WTC11 (cell line): ENCODE measurements around the gene CDH13. TPM values are rescaled to one million over a fixed set of nuclear protein-coding genes. Genes with fewer than 3 reads are reported as not detected.

Source experiments
- ATAC-seq: fragments of 200-7000 bp; cut with Tn5 transposase; 2 replicates; pipeline ENCODE4 v1.10.0; 2021; ENCODE audit warnings: mild to moderate bottlenecking, moderate library complexity
- CTCF ChIA-PET: fragments of 300-600 bp; sonication (Branson Sonifier 250); formaldehyde crosslinking; loops from one replicate; lab custom pipeline; 2021; ENCODE audit warnings: antibody characterized with exemption; lab: Charles Lee
- POLR2A ChIA-PET: fragments of 350-600 bp; sonication (Branson Sonifier 250); formaldehyde crosslinking; loops from one replicate; lab custom pipeline; 2021; ENCODE audit warnings: antibody characterized with exemption; lab: Charles Lee
- DNase-seq: peaks from one replicate; pipeline ENCODE4 v3.0.0; 2021; ENCODE audit warnings: low spot score
- H3K27ac Mint-ChIP-seq: 2 replicates; pipeline ENCODE4 v1.8.0; 2021; ENCODE audit warnings: mixed read lengths
- H3K27me3 Mint-ChIP-seq: 2 replicates; pipeline ENCODE4 v1.8.0; 2021; ENCODE audit warnings: low read depth, mild to moderate bottlenecking, moderate library complexity, mixed read lengths
- H3K36me3 Mint-ChIP-seq: 2 replicates; pipeline ENCODE4 v1.8.0; 2021; ENCODE audit warnings: mixed read lengths
- H3K4me1 Mint-ChIP-seq: 2 replicates; pipeline ENCODE4 v1.8.0; 2022; ENCODE audit warnings: mixed read lengths
- H3K4me3 Mint-ChIP-seq: 2 replicates; pipeline ENCODE4 v1.8.0; 2021; ENCODE audit warnings: mild to moderate bottlenecking, moderate library complexity, mixed read lengths
- H3K9me3 Mint-ChIP-seq: 2 replicates; pipeline ENCODE4 v1.8.0; 2021; ENCODE audit warnings: mixed read lengths
- EMX1 ChIP-seq: fragments of 250-450 bp; sonication (Bioruptor Pico); IDR thresholded peaks from 2 replicates; pipeline ENCODE4 v1.8.0; 2021; ENCODE audit warnings: mild to moderate bottlenecking
- FOXJ3 ChIP-seq: sonication (generic); formaldehyde crosslinking; IDR thresholded peaks from 2 replicates; pipeline ENCODE4 v1.9.0; 2021; ENCODE audit warnings: missing genetic modification reagents, mild to moderate bottlenecking, borderline replicate concordance
- GABPB1 ChIP-seq: sonication (generic); formaldehyde crosslinking; IDR thresholded peaks from 2 replicates; pipeline ENCODE4 v1.8.1; 2023; ENCODE audit warnings: mild to moderate bottlenecking, missing genetic modification reagents
- JUN ChIP-seq: sonication (generic); formaldehyde crosslinking; IDR thresholded peaks from 2 replicates; pipeline ENCODE4 v1.8.0; 2023; ENCODE audit warnings: mild to moderate bottlenecking, missing genetic modification reagents
- MYBL2 ChIP-seq: sonication (generic); formaldehyde crosslinking; IDR thresholded peaks from 2 replicates; pipeline ENCODE4 v1.8.1; 2023; ENCODE audit warnings: mild to moderate bottlenecking, moderate library complexity, missing genetic modification reagents
- NFATC4 ChIP-seq: fragments of 250-450 bp; sonication (Bioruptor Pico); IDR thresholded peaks from 2 replicates; pipeline ENCODE4 v1.9.0; 2021; ENCODE audit warnings: mild to moderate bottlenecking
- NR1H2 ChIP-seq: sonication (generic); formaldehyde crosslinking; IDR thresholded peaks from 2 replicates; pipeline ENCODE4 v1.9.0; 2021; ENCODE audit warnings: mild to moderate bottlenecking, moderate library complexity, missing genetic modification reagents
- NR3C1 ChIP-seq: sonication (generic); formaldehyde crosslinking; conservative IDR thresholded peaks from 2 replicates; pipeline ENCODE4 v1.8.1; 2023; ENCODE audit warnings: low read depth, mild to moderate bottlenecking, missing genetic modification reagents
- PRRX2 ChIP-seq: fragments of 250-450 bp; sonication (Bioruptor Pico); IDR thresholded peaks from 2 replicates; pipeline ENCODE4 v1.8.0; 2021; ENCODE audit warnings: mild to moderate bottlenecking
- RELA ChIP-seq: sonication (generic); formaldehyde crosslinking; IDR thresholded peaks from 2 replicates; pipeline ENCODE4 v1.8.1; 2022; ENCODE audit warnings: missing genetic modification reagents, mild to moderate bottlenecking, borderline replicate concordance
- TEAD4 ChIP-seq: sonication (generic); formaldehyde crosslinking; IDR thresholded peaks from 2 replicates; pipeline ENCODE4 v1.8.0; 2022; ENCODE audit warnings: mild to moderate bottlenecking, missing genetic modification reagents
- USF1 ChIP-seq: sonication (generic); formaldehyde crosslinking; IDR thresholded peaks from 2 replicates; pipeline ENCODE4 v1.8.0; 2022; ENCODE audit warnings: mild to moderate bottlenecking, missing genetic modification reagents
- ZBTB21 ChIP-seq: sonication (generic); formaldehyde crosslinking; IDR thresholded peaks from 2 replicates; pipeline ENCODE4 v1.8.1; 2023; ENCODE audit warnings: mild to moderate bottlenecking, missing genetic modification reagents, borderline replicate concordance
- ZNF138 ChIP-seq: sonication (generic); formaldehyde crosslinking; conservative IDR thresholded peaks from 2 replicates; pipeline ENCODE4 v1.8.1; 2022; ENCODE audit warnings: mild to moderate bottlenecking, moderate library complexity, missing genetic modification reagents
- ZNF317 ChIP-seq: sonication (generic); formaldehyde crosslinking; IDR thresholded peaks from 2 replicates; pipeline ENCODE4 v1.8.1; 2023; ENCODE audit warnings: low read depth, mild to moderate bottlenecking, moderate library complexity, missing genetic modification reagents, borderline replicate concordance
- ZNF532 ChIP-seq: fragments of 250-450 bp; sonication (Bioruptor Pico); IDR thresholded peaks from 2 replicates; pipeline ENCODE4 v1.9.0; 2021; ENCODE audit warnings: mild to moderate bottlenecking, borderline replicate concordance
- total RNA-seq: library from RNA; stranded (reverse); gene quantifications from 3 replicates; pipeline ENCODE4 v1.2.3, GENCODE V29; 2021
- TF ChIP-seq, protein P1 (sequence below): sonication (generic); formaldehyde crosslinking; IDR thresholded peaks from 2 replicates; pipeline ENCODE4 v1.8.1; 2022; ENCODE audit warnings: low read depth, mild to moderate bottlenecking, moderate library complexity, missing genetic modification reagents, borderline replicate concordance
- TF ChIP-seq, protein P2 (sequence below): sonication (generic); formaldehyde crosslinking; IDR thresholded peaks from 2 replicates; pipeline ENCODE4 v1.8.0; 2022; ENCODE audit warnings: mild to moderate bottlenecking, missing genetic modification reagents
- TF ChIP-seq, protein P3 (sequence below): sonication (generic); formaldehyde crosslinking; IDR thresholded peaks from 2 replicates; pipeline ENCODE4 v1.8.0; 2023; ENCODE audit warnings: mild to moderate bottlenecking, missing genetic modification reagents
- TF ChIP-seq, protein P4 (sequence below): fragments of 250-450 bp; sonication (Bioruptor Pico); conservative IDR thresholded peaks from 2 replicates; pipeline ENCODE4 v1.9.0; 2021; ENCODE audit warnings: mild to moderate bottlenecking

Gene CDH13
- total RNA-seq, 1 experiment from 2014 or later: 0.81 TPM

- Mint-ChIP-seq H3K36me3 (no peaks in the 10 kb centered on the region), H3K27ac (no peak overlapping the region), H3K27me3 (no peaks in the 10 kb centered on the region), H3K9me3 (no peaks in the 10 kb centered on the region), H3K4me3 (no peak overlapping the region), H3K4me1 (peaks cover 72% of the 10 kb centered on the region)
- no peak for ATAC-seq
- TF ChIP-seq PRRX2 (CRISPR knock-in tag) (no peak), EMX1 (CRISPR knock-in tag) (no peak), NR3C1 (CRISPR knock-in tag) (no peak), RELA (CRISPR knock-in tag) (no peak), GABPB1 (CRISPR knock-in tag) (no peak), MYBL2 (CRISPR knock-in tag) (no peak), ZNF317 (CRISPR knock-in tag) (no peak)
- TF ChIP-seq, protein P1, sequence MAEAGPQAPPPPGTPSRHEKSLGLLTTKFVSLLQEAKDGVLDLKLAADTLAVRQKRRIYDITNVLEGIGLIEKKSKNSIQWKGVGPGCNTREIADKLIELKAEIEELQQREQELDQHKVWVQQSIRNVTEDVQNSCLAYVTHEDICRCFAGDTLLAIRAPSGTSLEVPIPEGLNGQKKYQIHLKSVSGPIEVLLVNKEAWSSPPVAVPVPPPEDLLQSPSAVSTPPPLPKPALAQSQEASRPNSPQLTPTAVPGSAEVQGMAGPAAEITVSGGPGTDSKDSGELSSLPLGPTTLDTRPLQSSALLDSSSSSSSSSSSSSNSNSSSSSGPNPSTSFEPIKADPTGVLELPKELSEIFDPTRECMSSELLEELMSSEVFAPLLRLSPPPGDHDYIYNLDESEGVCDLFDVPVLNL: no peak
- TF ChIP-seq, protein P2, sequence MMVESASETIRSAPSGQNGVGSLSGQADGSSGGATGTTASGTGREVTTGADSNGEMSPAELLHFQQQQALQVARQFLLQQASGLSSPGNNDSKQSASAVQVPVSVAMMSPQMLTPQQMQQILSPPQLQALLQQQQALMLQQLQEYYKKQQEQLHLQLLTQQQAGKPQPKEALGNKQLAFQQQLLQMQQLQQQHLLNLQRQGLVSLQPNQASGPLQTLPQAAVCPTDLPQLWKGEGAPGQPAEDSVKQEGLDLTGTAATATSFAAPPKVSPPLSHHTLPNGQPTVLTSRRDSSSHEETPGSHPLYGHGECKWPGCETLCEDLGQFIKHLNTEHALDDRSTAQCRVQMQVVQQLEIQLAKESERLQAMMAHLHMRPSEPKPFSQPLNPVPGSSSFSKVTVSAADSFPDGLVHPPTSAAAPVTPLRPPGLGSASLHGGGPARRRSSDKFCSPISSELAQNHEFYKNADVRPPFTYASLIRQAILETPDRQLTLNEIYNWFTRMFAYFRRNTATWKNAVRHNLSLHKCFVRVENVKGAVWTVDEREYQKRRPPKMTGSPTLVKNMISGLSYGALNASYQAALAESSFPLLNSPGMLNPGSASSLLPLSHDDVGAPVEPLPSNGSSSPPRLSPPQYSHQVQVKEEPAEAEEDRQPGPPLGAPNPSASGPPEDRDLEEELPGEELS (CRISPR knock-in tag): no peak
- ChIA-PET POLR2A (no interaction called here), CTCF (interaction anchor here (1.1 kb wide), 1 partner anchor 19 kb away, joined by 3 read pairs; no protein-coding TSS in a partner anchor)
- DNase-seq: no peak
These were observed 1218.5 kb downstream of the CDH13 start for GRCh38 chr16:83845263-83845662.

DNA sequence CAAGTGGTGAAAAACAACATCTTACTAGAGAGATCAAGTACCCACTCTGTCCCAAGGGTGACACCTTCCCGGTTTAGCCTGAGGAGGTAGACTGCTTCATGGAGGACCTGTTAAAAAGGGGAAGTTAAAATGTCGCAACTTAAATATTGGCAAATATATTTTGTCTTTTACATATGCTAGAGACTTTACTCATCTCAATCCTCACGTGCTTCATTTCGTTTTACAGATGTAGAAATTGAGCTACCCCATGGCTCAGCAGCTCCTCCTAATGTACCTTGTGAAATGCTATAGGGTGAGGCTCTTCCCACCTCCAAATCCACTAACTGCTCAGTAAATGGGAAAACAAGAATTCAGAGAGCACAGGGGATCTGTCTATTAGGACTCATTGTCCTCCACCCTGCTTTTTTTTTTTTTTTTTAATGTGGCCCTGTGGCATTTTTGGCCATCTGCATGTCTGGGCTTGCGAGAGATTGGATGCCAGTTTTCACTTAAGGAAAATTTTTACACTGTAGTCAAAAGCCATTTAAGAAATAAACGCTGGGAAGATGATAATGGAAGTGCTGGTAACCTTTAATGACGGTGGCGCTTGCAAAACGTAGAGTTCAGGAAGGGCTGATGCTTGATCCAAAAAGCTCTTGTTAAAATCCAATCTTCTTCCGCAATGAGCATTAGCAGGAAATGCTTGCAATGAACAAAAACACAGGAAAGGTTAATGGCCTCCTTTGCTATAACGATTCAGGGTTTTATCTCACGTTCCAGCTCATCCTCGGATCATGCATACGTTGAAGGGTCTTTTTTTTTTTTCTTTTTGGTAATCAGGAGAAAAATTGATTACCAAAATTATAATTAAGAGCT, 1220.8 kb downstream of the CDH13 start:
- H3K27ac Mint-ChIP-seq: peak overlapping the region; percentile 30; the same call in 1 of the 2 replicates
- peaks cover 71% of the 10 kb centered on the region for H3K4me1 Mint-ChIP-seq
- no peaks in the 10 kb centered on the region; the same call in 1 of the 2 replicates for H3K27me3 Mint-ChIP-seq
- no peak overlapping the region for H3K4me3 Mint-ChIP-seq
- POLR2A ChIA-PET: no interaction called here
- CTCF ChIA-PET: interaction anchor here (1.0 to 1.2 kb wide), 2 partner anchors 16 to 452 kb away, joined by 3 to 5 read pairs; no protein-coding TSS in a partner anchor
- ATAC-seq (peak; percentile 18; the same call in 1 of the 2 replicates), DNase-seq (no peak)
- H3K9me3 Mint-ChIP-seq: 0 out of 2 replicates have a peak, but pooled peaks cover 3% of the 10 kb centered on the region
- no peaks in the 10 kb centered on the region for H3K36me3 Mint-ChIP-seq
- TF ChIP-seq NR1H2 (no peak), USF1 (CRISPR knock-in tag) (no peak), GABPB1 (CRISPR knock-in tag) (no peak), TEAD4 (CRISPR knock-in tag) (no peak), ZNF532 (CRISPR knock-in tag) (no peak), NFATC4 (CRISPR knock-in tag) (no peak), FOXJ3 (no peak), ZBTB21 (no peak), NR3C1 (CRISPR knock-in tag) (no peak), ZNF138 (CRISPR knock-in tag) (no peak), JUN (CRISPR knock-in tag) (no peak)
- TF ChIP-seq, protein P3, sequence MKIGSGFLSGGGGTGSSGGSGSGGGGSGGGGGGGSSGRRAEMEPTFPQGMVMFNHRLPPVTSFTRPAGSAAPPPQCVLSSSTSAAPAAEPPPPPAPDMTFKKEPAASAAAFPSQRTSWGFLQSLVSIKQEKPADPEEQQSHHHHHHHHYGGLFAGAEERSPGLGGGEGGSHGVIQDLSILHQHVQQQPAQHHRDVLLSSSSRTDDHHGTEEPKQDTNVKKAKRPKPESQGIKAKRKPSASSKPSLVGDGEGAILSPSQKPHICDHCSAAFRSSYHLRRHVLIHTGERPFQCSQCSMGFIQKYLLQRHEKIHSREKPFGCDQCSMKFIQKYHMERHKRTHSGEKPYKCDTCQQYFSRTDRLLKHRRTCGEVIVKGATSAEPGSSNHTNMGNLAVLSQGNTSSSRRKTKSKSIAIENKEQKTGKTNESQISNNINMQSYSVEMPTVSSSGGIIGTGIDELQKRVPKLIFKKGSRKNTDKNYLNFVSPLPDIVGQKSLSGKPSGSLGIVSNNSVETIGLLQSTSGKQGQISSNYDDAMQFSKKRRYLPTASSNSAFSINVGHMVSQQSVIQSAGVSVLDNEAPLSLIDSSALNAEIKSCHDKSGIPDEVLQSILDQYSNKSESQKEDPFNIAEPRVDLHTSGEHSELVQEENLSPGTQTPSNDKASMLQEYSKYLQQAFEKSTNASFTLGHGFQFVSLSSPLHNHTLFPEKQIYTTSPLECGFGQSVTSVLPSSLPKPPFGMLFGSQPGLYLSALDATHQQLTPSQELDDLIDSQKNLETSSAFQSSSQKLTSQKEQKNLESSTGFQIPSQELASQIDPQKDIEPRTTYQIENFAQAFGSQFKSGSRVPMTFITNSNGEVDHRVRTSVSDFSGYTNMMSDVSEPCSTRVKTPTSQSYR (CRISPR knock-in tag): no peak
- TF ChIP-seq, protein P4, sequence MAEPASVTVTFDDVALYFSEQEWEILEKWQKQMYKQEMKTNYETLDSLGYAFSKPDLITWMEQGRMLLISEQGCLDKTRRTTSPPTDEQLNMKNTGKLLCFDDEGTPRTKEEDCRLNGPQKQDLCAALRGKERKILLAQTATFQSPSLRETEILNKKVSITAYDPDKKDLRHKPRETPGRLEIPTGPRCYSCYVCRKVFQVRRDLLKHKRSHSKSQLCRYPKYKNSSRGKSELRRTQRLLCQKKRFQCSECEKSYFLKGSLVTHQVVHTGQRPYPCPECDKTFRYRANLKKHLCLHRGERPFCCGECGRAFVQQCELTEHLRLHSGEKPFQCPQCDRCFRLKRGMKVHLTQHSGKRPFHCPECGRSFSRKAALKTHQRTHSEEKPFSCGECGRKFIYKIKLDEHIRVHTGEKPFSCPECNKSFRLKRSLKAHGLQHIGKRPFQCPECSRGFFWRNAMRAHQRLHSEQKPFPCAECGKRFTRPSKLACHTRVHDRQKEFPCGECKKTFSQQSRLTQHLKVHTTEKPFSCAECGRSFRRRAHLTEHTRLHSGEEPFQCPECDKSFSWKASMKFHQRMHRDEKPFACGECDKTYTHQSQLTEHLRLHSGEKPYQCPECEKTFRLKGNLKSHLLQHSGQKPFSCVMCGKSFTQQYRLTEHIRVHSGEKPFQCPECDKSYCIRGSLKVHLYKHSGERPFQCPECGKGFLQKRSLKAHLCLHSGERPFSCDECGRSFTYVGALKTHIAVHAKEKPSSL: no peak
